Prostate gland (tissue), 2 donors: ENCODE measurements around the gene GPR18.

ENCODE experiments used
- CTCF ChIP-seq, 4 experiments: fragments of 200-600 bp in 2 of 4; fragments of 450-650 bp in 2 of 4; sonication (generic) in 2 of 4; IDR thresholded peaks; 1 replicate in 3 of 4; 2 replicates in 1 of 4; pipeline ENCODE4 v1.5.1; 2016 to 2019; ENCODE audit warnings: antibody characterized with exemption in 4 of 4, mild to moderate bottlenecking in 2 of 4, moderate library complexity in 2 of 4
- POLR2A ChIP-seq: fragments of 450-650 bp; IDR thresholded peaks from one replicate; pipeline ENCODE4 v1.6.1; 2016; ENCODE audit warnings: antibody characterized with exemption, mild to moderate bottlenecking

DNA sequence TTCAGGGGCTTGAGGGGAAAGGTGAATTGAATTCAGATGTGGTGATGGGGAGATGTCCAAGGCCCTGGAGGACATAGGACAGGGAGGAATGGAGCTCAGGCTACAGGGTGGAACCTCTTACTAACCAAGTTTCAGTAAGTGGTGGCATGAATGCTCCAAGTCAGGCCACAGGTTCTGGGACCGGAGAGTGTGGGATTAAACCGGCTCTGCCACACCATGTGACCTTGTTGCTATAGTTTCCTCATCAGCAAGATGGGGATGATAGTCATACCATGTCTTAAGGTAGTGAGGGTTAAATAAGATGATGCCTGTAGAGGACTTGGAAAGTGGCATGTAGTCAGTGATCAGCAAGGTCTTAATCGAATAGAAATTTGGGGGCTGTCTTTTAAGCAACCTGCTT lies 32.7 kb upstream of the GPR18 start:
- TF ChIP-seq CTCF (IDR thresholded peaks at IDR 0.05) (no peak), POLR2A (no peak)
